HCT116 (cell line): Measurements from ENCODE around the gene RNF182. TPM values are rescaled to one million over a fixed set of nuclear protein-coding genes. Genes with fewer than 3 reads are reported as not detected.

ENCODE experiments used
- ATAC-seq: fragments of 200-7000 bp; cut with Tn5 transposase; 2 replicates; pipeline ENCODE4 v1.9.1; 2020; ENCODE audit warnings: mild to moderate bottlenecking, moderate library complexity
- BruUV-seq: library from RNA; stranded (reverse); fragments of 400-500 nt; replicated peaks from 2 replicates; lab custom pipeline; 2021; lab: Mats Ljungman, UMichigan
- CTCF ChIA-PET: fragments of 300-600 bp; sonication (Branson Sonifier 250); formaldehyde crosslinking; loops from one replicate; lab custom pipeline; 2021; ENCODE audit warnings: antibody characterized with exemption; lab: Charles Lee
- POLR2A ChIA-PET: fragments of 300-600, 350-600 bp; sonication (Branson Sonifier 250); formaldehyde crosslinking; loops from one replicate; lab custom pipeline; 2021; ENCODE audit warnings: antibody characterized with exemption; lab: Charles Lee
- RAD21 ChIA-PET, 2 experiments: fragments of 300-600 bp; sonication (Branson Sonifier 250); formaldehyde crosslinking; loops; one replicate each; lab custom pipeline; 2023; ENCODE audit warnings: low total read pairs in 2 of 2; ENCODE audit not compliant: uncharacterized antibody in 2 of 2, unreplicated experiment in 2 of 2, low non-redundant PET in 1 of 2; lab: Charles Lee
- DNase-seq: peaks from one replicate; pipeline ENCODE4 v3.0.0-alpha.2; 2010; ENCODE audit warnings: low read depth, low spot score
- H2AFZ ChIP-seq: fragments of 200-600 bp; shearing (Covaris generic), sonication (generic); 2 replicates; pipeline ENCODE4 v1.6.1; 2017; ENCODE audit warnings: low read depth, mixed run types, mixed read lengths, antibody characterized with exemption, low read length; ENCODE audit not compliant: poor library complexity, severe bottlenecking
- H3K27ac ChIP-seq: 2 replicates; pipeline ENCODE4 v1.5.1; 2012; ENCODE audit warnings: low read depth, low read length
- H3K27me3 ChIP-seq: fragments of 200-600 bp; sonication (generic); 2 replicates; pipeline ENCODE4 v1.6.1; 2016; ENCODE audit warnings: mixed run types, low read length, mixed read lengths; ENCODE audit not compliant: insufficient read depth
- H3K36me3 ChIP-seq, 2 experiments: fragments of 200-500 bp in 1 of 2; fragments of 200-600 bp in 1 of 2; sonication (Bioruptor generic) in 1 of 2; sonication (generic) in 1 of 2; 2 replicates each; pipeline versions ENCODE4 v1.5.1 to v1.6.1; 2014 to 2016; ENCODE audit warnings: low read length in 2 of 2, inconsistent platforms in 1 of 2, mixed read lengths in 1 of 2, mixed run types in 1 of 2; ENCODE audit not compliant: insufficient read depth in 2 of 2, control insufficient read depth in 1 of 2
- H3K4me1 ChIP-seq, 2 experiments: fragments of 200-600 bp in 1 of 2; sonication (generic) in 1 of 2; 2 replicates each; pipeline versions ENCODE4 v1.5.1 to v1.6.1; 2012 to 2017; ENCODE audit warnings: low read length in 2 of 2, inconsistent platforms in 1 of 2, mild to moderate bottlenecking in 1 of 2, mixed read lengths in 1 of 2, mixed run types in 1 of 2, moderate library complexity in 1 of 2; ENCODE audit not compliant: insufficient read depth in 2 of 2, control insufficient read depth in 1 of 2
- H3K4me2 ChIP-seq: fragments of 200-600 bp; sonication (generic); 2 replicates; pipeline ENCODE4 v1.6.1; 2017; ENCODE audit warnings: mixed run types, low read length, mixed read lengths
- H3K4me3 ChIP-seq, 2 experiments: fragments of 200-600 bp in 1 of 2; sonication (generic) in 1 of 2; replicated peaks in 1 of 2; 2 replicates each; pipeline ENCODE4 v1.5.1; 2011 to 2016; ENCODE audit warnings: low read length in 2 of 2, control low read depth in 1 of 2, low read depth in 1 of 2, mild to moderate bottlenecking in 1 of 2, mixed read lengths in 1 of 2, mixed run types in 1 of 2
- H3K79me2 ChIP-seq: fragments of 200-600 bp; sonication (generic); 2 replicates; pipeline ENCODE4 v1.6.1; 2017; ENCODE audit warnings: mild to moderate bottlenecking, mixed run types, low read length, moderate library complexity, mixed read lengths; ENCODE audit not compliant: insufficient read depth
- H3K9ac ChIP-seq: fragments of 200-600 bp; sonication (generic); 2 replicates; pipeline ENCODE4 v1.6.1; 2016; ENCODE audit warnings: low read length, mixed read lengths
- H3K9me2 ChIP-seq: fragments of 200-600 bp; sonication (generic), shearing (Covaris generic); 2 replicates; pipeline ENCODE4 v1.6.1; 2017; ENCODE audit warnings: mixed run types, mild to moderate bottlenecking, moderate library complexity; ENCODE audit not compliant: insufficient read depth
- H3K9me3 ChIP-seq, 2 experiments: fragments of 200-500 bp in 1 of 2; fragments of 200-600 bp in 1 of 2; sonication (Bioruptor generic) in 1 of 2; sonication (generic) in 1 of 2; 2 replicates each; pipeline ENCODE4 v1.6.1; 2014 to 2017; ENCODE audit warnings: low read length in 2 of 2, mixed read lengths in 2 of 2, inconsistent platforms in 1 of 2, low read depth in 1 of 2, mild to moderate bottlenecking in 1 of 2, mixed run types in 1 of 2, moderate library complexity in 1 of 2; ENCODE audit not compliant: control insufficient read depth in 1 of 2, insufficient read depth in 1 of 2
- H4K20me1 ChIP-seq: fragments of 200-600 bp; sonication (generic), shearing (Covaris generic); 2 replicates; pipeline ENCODE4 v1.6.1; 2017; ENCODE audit warnings: mixed run types, mild to moderate bottlenecking, moderate library complexity; ENCODE audit not compliant: insufficient read depth
- ATF3 ChIP-seq: IDR thresholded peaks from 2 replicates; pipeline ENCODE4 v1.6.1; 2012
- CTCF ChIP-seq, 3 experiments: fragments of 200-600 bp in 1 of 3; sonication (generic) in 1 of 3; IDR thresholded peaks in 2 of 3; conservative IDR thresholded peaks in 1 of 3; 2 replicates each; pipeline ENCODE4 v1.5.1; 2012 to 2017; ENCODE audit warnings: low read depth in 2 of 3, low read length in 2 of 3, antibody characterized with exemption in 1 of 3, borderline replicate concordance in 1 of 3, control low read depth in 1 of 3, mild to moderate bottlenecking in 1 of 3, mixed read lengths in 1 of 3, mixed run types in 1 of 3, moderate library complexity in 1 of 3; ENCODE audit not compliant: insufficient read depth in 1 of 3
- EGR1 ChIP-seq: IDR thresholded peaks from 2 replicates; pipeline ENCODE4 v1.6.1; 2012; ENCODE audit warnings: low read depth
- ELF1 ChIP-seq: IDR thresholded peaks from 2 replicates; pipeline ENCODE4 v1.6.1; 2012; ENCODE audit warnings: low read depth, borderline replicate concordance
- EZH2 ChIP-seq: fragments of 200-600 bp; sonication (generic); IDR thresholded peaks from 2 replicates; pipeline ENCODE4 v1.6.1; 2017; ENCODE audit warnings: antibody characterized with exemption, mixed run types
- EZH2phosphoT487 ChIP-seq: fragments of 200-600 bp; IDR thresholded peaks from 2 replicates; pipeline ENCODE4 v1.6.1; 2018; ENCODE audit warnings: antibody characterized with exemption, borderline replicate concordance
- FOSL1 ChIP-seq: IDR thresholded peaks from 2 replicates; pipeline ENCODE4 v1.6.1; 2012; ENCODE audit warnings: low read depth
- JUND ChIP-seq: IDR thresholded peaks from 2 replicates; pipeline ENCODE4 v1.6.1; 2012
- POLR2A ChIP-seq: IDR thresholded peaks from 2 replicates; pipeline ENCODE4 v1.7.0; 2011; ENCODE audit warnings: borderline replicate concordance; ENCODE audit not compliant: insufficient read depth, insufficient read length; ENCODE audit errors: extremely low read depth
- POLR2AphosphoS5 ChIP-seq: IDR thresholded peaks from 2 replicates; pipeline ENCODE4 v1.6.1; 2011; ENCODE audit warnings: mild to moderate bottlenecking, low read depth, low read length, moderate library complexity
- RAD21 ChIP-seq: IDR thresholded peaks from 2 replicates; pipeline ENCODE4 v1.6.1; 2012; ENCODE audit warnings: low read depth, mild to moderate bottlenecking
- SIN3A ChIP-seq: IDR thresholded peaks from 2 replicates; pipeline ENCODE4 v1.6.1; 2012; ENCODE audit warnings: low read depth
- SRF ChIP-seq: IDR thresholded peaks from 2 replicates; pipeline ENCODE4 v1.6.1; 2012; ENCODE audit warnings: low read depth
- TCF7L2 ChIP-seq: IDR thresholded peaks from 2 replicates; pipeline ENCODE4 v1.7.0; 2011; ENCODE audit warnings: borderline replicate concordance, inconsistent platforms; ENCODE audit not compliant: insufficient read depth, insufficient read length; ENCODE audit errors: extremely low read depth
- YY1 ChIP-seq: IDR thresholded peaks from 2 replicates; pipeline ENCODE4 v1.6.1; 2011; ENCODE audit warnings: low read length, low read depth, moderate library complexity, mild to moderate bottlenecking; ENCODE audit not compliant: insufficient replicate concordance; ENCODE audit errors: extremely low read depth
- ZNF274 ChIP-seq: fragments of 200-500 bp; sonication (Bioruptor generic); IDR thresholded peaks from 2 replicates; pipeline ENCODE4 v1.6.1; 2014; ENCODE audit warnings: mild to moderate bottlenecking, low read depth, low read length, inconsistent platforms
- intact Hi-C: fragments of 100-400 bp; cut with micrococcal nuclease; formaldehyde crosslinking; loops from 2 replicates; pipeline ENCODE4 v1.10.0; 2022
- total RNA-seq: library from RNA; stranded (reverse); gene quantifications from one replicate; pipeline ENCODE4 v1.2.1, GENCODE V29; 2021; ENCODE audit not compliant: unreplicated experiment

The RNF182 gene
- total RNA-seq, 1 experiment from 2014 or later, result 6.5 TPM

GRCh38 chr6:14004258-14004657 lies 79.5 kb downstream of the RNF182 start:
- CTCF ChIA-PET, result no interaction called here
- RAD21 ChIA-PET, result no interaction called here
- Histone ChIP-seq H3K4me1 (peaks cover 16 to 33% of the 10 kb centered on the region in 2 experiments), H3K27me3 (no peaks in the 10 kb centered on the region), H3K79me2 (no peaks in the 10 kb centered on the region), H3K9me3 (no peaks in the 10 kb centered on the region), H4K20me1 (no peaks in the 10 kb centered on the region), H3K4me3 (no peak overlapping the region), H3K4me2 (no peak overlapping the region), H3K27ac (no peak overlapping the region), H3K9ac (no peak overlapping the region), H2AFZ (no peak overlapping the region), H3K9me2 (no peaks in the 10 kb centered on the region), H3K36me3 (no peaks in the 10 kb centered on the region)
- no peak for ATAC-seq
- POLR2A ChIA-PET, result no interaction called here
- intact Hi-C loops, result no loop called here
- TF ChIP-seq SIN3A, result no peak
- no peak for TF ChIP-seq ELF1
- no peak for TF ChIP-seq SRF
- TF ChIP-seq EZH2phosphoT487, result no peak
- TF ChIP-seq YY1, result no peak
- TF ChIP-seq JUND, result no peak
- BruUV-seq, result no TSS peak
- no peak for DNase-seq

DNA sequence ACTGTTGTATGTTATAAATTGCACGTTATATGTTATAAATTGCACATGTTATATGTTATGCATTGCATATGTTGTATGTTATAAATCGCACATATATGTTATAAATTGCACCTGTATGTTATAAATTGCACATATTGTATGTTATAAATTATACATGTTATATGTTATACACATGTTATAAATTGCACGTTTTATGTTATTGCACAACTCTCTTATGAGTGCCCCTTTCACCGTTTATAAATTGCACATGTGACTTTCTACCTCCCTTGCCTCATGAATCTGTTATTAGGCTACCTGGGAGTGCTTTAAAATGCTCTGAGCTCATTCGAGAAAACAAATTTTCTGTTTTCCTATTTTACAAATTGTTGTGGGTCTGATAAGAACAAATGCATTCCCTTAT lies 84.1 kb downstream of the RNF182 start:
- TF ChIP-seq EZH2 (no peak), JUND (no peak), ATF3 (no peak), POLR2A (no peak), CTCF (IDR thresholded peaks at IDR 0.05 in 2 of 3, conservative IDR thresholded peaks at IDR 0.05 in 1 of 3; ENCODE audit: borderline replicate concordance in 1 of 3, insufficient read depth in 1 of 3, low read depth in 2 of 3, low read length in 2 of 3) (no peak), EGR1 (no peak), RAD21 (no peak), TCF7L2 (no peak), ZNF274 (no peak), ELF1 (no peak), FOSL1 (no peak), EZH2phosphoT487 (no peak), POLR2AphosphoS5 (no peak), SRF (no peak)
- TF ChIP-seq, all 23 proteins: peak for 0
- POLR2A ChIA-PET, result no interaction called here
- Histone ChIP-seq H2AFZ (no peak overlapping the region), H3K9me2 (no peaks in the 10 kb centered on the region), H3K9ac (no peak overlapping the region), H3K4me3 (no peak overlapping the region), H3K79me2 (no peaks in the 10 kb centered on the region), H4K20me1 (no peaks in the 10 kb centered on the region), H3K36me3 (no peaks in the 10 kb centered on the region), H3K27me3 (no peaks in the 10 kb centered on the region), H3K4me1 (no peaks in the 10 kb centered on the region), H3K27ac (no peak overlapping the region), H3K4me2 (no peak overlapping the region), H3K9me3 (no peaks in the 10 kb centered on the region; a peak in 1 of 4 replicates)
- intact Hi-C loops, result no loop called here
- ATAC-seq, result no peak
- DNase-seq, result no peak
- CTCF ChIA-PET, result interaction anchor here (1.3 kb wide), 1 partner anchor 100 kb away, joined by 3 read pairs; no protein-coding TSS in a partner anchor
- RAD21 ChIA-PET, result no interaction called here
- BruUV-seq, result no TSS peak
